MM.1S (cell line): Measurements from ENCODE around the gene NDUFAF8.

Experiments
- EZH2 ChIP-seq: fragments of 300-600 bp; sonication (generic); optimal IDR thresholded peaks from 2 replicates; pipeline ENCODE3; 2017; ENCODE audit warnings: low read depth, mild to moderate bottlenecking, antibody characterized with exemption, low read length, mixed read lengths
- EZH2phosphoT487 ChIP-seq: fragments of 300-600 bp; sonication (generic); IDR thresholded peaks from 2 replicates; pipeline ENCODE4 v1.6.1; 2018; ENCODE audit warnings: antibody characterized with exemption, low read length
- TF ChIP-seq, protein P1 (sequence below): fragments of 300-600 bp; sonication (generic); IDR thresholded peaks from 2 replicates; pipeline ENCODE4 v1.5.1; 2016; ENCODE audit warnings: antibody characterized with exemption, low read length, mixed read lengths

DNA sequence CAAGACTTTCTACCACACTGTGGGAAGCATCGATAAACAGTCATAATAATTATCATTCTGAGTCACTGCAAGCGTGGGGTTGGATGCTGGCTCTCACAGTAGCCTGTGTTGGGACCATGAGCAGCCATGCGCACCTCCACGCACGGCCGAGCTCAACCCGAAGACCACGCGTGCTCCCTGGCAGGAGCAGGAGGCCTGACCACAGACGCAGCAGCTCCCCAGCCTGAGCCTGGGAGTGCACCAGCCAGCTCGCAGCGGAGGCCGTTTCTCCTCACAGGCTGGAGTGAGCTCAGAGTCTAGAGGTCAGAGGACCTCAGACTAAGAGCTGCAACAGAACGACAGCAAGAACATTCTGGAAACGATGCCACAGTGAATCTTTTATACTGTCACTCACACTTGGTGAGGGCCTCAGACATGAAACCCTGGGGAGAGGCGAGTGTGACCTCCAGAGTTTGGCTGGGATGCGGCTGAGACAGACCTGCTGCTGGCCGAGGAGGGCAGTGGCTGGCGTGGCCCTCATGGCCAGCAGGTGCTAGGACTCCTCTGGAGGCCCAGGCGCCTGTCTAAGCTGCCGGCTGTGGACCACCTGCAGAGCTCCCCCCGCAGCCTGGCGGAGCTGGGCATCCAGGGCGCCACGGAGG is 6.0 kb downstream of the NDUFAF8 start:
- TF ChIP-seq, protein P1, sequence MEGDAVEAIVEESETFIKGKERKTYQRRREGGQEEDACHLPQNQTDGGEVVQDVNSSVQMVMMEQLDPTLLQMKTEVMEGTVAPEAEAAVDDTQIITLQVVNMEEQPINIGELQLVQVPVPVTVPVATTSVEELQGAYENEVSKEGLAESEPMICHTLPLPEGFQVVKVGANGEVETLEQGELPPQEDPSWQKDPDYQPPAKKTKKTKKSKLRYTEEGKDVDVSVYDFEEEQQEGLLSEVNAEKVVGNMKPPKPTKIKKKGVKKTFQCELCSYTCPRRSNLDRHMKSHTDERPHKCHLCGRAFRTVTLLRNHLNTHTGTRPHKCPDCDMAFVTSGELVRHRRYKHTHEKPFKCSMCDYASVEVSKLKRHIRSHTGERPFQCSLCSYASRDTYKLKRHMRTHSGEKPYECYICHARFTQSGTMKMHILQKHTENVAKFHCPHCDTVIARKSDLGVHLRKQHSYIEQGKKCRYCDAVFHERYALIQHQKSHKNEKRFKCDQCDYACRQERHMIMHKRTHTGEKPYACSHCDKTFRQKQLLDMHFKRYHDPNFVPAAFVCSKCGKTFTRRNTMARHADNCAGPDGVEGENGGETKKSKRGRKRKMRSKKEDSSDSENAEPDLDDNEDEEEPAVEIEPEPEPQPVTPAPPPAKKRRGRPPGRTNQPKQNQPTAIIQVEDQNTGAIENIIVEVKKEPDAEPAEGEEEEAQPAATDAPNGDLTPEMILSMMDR = no peak
- no peak for TF ChIP-seq EZH2phosphoT487
- TF ChIP-seq EZH2 = no peak
